GM13977 (cell line): ENCODE measurements around the gene DRD5.

Experiments used
- DNase-seq: peaks from one replicate; pipeline ENCODE4 v3.0.0; 2012; ENCODE audit warnings: low spot score
- in situ Hi-C: fragments of 300-500 bp; cut with MboI; formaldehyde crosslinking; loops from one replicate; pipeline ENCODE4 v1.12.0; 2022; ENCODE audit warnings: low sequenced_read_pairs, low pct_unique_long_range_greater_than_20kb, mixed read lengths, inconsistent platforms; ENCODE audit not compliant: unreplicated experiment
- TF ChIP-seq, protein P1 (sequence below): IDR thresholded peaks from 2 replicates; pipeline ENCODE4 v1.5.1; 2012; ENCODE audit warnings: mild to moderate bottlenecking, control low read depth; ENCODE audit not compliant: insufficient read depth; ENCODE audit errors: extremely low read depth, missing control alignments

The DRD5 gene

DNA sequence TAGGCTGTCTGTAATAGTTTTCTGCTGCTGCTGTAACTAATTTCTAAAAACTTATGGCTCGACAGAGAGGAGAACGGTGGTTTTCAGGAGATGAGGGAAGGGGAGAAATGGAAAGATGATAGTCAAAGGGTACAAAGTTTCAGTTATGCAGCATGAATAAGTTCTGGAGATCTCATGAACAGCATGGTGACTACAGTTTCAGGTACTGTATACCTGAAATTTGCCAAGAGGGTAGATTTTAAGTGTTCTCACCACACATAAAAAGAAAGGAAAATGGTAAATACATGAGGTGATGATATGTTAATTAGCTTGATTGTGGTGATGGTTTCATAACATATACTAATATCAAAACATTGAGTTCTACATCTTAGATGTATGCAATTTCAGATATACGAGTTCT, 34.9 kb downstream of the DRD5 start:
- no peak for DNase-seq
- TF ChIP-seq, protein P1, sequence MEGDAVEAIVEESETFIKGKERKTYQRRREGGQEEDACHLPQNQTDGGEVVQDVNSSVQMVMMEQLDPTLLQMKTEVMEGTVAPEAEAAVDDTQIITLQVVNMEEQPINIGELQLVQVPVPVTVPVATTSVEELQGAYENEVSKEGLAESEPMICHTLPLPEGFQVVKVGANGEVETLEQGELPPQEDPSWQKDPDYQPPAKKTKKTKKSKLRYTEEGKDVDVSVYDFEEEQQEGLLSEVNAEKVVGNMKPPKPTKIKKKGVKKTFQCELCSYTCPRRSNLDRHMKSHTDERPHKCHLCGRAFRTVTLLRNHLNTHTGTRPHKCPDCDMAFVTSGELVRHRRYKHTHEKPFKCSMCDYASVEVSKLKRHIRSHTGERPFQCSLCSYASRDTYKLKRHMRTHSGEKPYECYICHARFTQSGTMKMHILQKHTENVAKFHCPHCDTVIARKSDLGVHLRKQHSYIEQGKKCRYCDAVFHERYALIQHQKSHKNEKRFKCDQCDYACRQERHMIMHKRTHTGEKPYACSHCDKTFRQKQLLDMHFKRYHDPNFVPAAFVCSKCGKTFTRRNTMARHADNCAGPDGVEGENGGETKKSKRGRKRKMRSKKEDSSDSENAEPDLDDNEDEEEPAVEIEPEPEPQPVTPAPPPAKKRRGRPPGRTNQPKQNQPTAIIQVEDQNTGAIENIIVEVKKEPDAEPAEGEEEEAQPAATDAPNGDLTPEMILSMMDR, result no peak
- in situ Hi-C loops, result no loop called here

GRCh38 chr4:9820343-9820742, 38.9 kb downstream of the DRD5 start:
- TF ChIP-seq, protein P1, result no peak
- in situ Hi-C loops, result no loop called here
- no peak for DNase-seq

DNA sequence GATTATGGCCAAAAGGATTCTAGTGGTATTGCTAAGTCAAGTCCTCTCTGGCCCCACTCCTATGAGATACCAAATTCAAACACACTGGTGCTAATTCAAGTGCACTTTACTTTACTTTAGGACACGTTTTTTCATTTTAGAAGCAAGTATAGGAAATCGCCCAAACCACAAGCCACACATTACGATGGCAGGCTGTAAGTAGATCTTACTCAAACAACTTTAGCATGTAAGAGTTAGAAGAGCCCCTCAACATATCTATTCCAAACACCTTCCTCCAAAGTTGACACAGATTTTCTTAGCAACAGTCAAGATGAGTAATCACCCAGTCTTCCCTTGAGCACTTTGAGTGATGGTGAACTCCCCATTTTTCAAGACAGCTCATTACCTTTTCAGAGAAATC, 43.6 kb downstream of the DRD5 start:
- DNase-seq, result no peak
- TF ChIP-seq, protein P1, result no peak
- in situ Hi-C loops, result no loop called here

DNA sequence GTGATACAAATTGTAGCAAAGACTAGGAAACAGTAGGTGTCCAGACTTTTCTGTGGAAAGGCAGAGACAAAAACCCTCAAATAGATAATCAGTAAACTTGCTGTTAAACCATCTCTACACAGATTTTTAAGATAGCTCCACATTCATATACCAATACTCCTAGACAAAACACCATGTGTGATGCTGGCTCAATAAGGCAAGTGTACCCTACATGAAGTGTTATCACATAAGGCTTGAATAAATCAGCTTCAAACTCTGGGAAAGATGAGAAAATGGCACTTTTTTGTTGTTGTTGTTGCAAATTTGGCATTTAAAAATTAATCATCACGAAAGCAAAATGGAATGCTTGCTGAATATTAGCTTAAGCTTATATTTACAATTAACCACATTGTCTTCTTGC, 45.1 kb downstream of the DRD5 start:
- in situ Hi-C loops, result no loop called here

DNA sequence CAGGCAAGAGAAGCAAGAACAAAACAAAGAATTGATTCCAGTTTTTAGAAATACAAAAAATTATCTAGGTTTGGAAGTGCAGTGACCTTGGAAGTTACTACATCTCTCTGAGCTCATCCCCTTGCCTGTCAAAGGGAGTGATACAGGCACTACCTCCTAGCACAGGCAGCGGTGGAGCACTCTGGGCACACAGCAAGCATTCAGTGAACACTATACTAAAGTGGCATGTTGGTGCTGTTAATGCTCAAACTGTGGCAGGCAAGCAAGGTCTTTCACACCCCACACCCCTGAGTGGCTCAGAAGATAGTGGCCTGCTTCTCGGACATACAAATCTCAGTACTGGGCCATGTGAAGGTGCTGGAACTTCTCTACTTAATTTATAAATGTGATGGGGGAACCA, 51.2 kb downstream of the DRD5 start:
- in situ Hi-C loops, result no loop called here
- TF ChIP-seq, protein P1, result no peak
- DNase-seq, result no peak

More for the DNA sequence above, 45.1 kb downstream of the DRD5 start:
- DNase-seq, result no peak
- TF ChIP-seq, protein P1, result no peak

GRCh38 chr4:9833421-9833820, 52.0 kb downstream of the DRD5 start:
- DNase-seq, result no peak
- in situ Hi-C loops, result no loop called here
- TF ChIP-seq, protein P1, result no peak
